Amniotic stem cell (primary cell): Measurements from ENCODE around the gene PAPLN.

ENCODE experiments used
- DNase-seq: peaks from one replicate; lab custom pipeline; 2025; lab: John Stamatoyannopoulos, UW

The PAPLN gene

DNA sequence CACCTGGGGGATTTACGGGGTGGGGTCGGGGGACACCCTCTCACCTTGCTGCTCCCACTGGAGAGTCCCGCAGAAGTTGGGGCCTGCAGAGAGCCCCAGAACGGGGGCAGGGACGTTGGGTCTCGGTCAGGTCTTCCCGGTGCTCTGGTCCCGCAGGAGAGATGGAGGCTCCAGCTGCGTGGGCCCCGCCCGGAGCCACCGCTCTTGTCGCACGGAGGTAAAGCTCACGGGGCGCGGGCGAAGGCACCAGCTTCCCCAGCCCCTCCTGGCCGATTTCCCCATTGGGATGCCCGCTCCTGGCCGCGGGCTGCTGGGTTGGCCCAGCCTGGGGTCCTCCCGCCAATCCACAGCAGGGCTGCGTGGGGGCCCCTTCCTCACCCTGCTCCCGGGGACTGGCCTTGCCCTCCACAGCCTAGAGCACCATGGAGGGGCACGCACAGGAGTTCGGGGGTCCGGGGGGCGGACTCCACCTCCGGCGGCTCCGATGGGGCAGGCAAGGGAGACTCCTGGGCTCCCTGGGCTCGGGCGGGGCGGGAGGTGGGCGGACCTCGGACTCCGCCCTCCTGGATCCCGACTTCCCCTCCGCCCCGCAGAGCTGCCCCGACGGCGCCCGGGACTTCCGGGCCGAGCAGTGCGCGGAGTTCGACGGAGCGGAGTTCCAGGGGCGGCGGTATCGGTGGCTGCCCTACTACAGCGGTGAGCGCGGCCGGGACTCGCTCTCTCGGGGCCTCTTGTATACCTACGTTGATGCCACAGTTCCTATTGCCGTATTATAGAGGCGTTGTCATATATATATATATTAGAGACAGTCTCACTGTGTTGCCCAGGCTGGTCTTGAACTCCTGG lies 8.4 kb downstream of the PAPLN start:
- DNase-seq, result no peak

DNA sequence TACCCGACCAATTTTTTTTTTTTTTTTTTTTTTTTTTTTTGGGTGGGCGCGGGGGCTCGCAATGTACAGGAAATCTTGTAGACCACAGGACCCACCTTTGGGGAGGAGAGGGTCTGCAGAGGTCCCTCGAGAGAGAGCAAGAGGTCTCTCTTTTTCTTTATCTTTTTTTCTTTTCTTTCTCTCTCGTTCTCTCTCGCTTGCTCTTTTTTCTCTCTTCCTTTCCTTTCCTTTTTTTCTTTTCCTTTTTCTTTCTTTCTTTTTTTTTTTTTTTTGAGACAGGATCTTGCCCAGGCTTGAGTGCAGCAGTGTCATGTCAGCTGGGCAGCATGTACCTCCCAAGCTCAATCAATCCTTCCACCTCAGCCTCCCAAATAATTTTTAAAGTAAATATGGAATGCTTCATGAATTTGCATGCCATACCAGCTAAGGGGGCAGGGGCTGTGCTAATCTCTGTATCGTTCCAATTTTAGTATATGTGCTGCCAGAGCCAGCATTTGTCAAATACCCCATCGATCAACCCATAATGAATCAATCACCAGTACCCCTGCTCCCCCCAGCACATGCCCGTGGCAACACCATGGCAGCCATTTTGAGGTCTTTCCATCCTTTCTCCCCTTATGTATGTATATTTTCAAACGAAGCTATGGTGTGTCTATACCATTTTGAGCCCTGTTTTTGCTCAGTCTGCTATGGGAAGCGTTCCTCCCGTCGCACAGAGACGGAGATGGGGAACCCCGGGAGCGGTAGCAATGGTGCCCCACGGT lies 9.3 kb downstream of the PAPLN start:
- DNase-seq, result no peak

DNA sequence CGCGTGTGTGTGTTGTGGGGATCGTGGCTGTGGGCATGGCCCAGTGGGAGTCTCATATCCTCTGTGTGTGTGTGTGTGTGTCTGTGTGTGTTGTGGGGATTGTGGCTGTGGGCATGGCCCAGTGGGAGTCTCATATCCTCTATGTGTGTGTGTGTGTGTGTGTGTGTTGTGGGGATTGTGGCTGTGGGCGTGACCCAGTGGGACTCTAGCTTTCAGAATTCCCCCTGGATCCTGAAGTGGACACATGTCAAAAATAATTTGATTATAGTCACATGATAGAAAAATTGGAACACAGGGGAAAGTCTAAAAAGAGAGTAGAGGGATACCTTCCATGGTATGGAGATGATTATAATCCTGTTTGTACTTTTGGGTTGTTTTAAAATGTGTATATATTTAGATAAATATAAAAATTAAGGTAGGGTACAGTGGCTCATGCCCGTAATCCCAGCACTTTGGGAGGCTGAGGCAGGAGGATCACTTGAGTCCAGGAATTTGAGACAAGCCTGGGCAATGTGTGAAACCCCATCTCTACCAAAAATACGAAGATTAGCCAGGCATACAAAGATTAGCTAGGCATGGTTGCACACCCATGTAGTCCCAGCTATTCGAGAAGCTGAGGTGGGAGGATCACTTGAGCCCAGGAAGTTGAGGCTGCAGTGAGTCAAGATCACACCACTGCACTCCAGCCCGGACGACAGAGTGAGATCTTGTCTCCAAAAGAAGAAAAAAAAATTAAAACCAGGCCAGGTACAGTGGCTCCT lies 11.0 kb downstream of the PAPLN start:
- no peak for DNase-seq

DNA sequence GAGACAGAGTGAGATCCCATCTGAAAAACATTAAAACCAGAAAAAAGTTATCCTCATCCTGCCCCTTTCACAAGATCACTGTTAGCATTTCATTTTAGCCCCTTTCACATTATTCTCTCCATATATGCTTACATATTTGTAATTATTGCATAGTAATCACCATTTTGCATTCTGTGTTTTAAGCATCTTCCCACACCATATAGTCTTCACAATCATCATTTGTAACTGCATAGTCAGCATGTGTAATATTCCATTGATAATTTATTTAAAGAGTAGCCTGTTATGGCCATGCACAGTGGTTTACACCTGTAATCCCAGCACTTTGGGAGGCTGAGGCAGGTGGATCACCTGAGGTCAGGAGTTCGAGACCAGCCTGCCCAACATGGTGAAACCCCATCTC lies 11.8 kb downstream of the PAPLN start:
- DNase-seq, result no peak

DNA sequence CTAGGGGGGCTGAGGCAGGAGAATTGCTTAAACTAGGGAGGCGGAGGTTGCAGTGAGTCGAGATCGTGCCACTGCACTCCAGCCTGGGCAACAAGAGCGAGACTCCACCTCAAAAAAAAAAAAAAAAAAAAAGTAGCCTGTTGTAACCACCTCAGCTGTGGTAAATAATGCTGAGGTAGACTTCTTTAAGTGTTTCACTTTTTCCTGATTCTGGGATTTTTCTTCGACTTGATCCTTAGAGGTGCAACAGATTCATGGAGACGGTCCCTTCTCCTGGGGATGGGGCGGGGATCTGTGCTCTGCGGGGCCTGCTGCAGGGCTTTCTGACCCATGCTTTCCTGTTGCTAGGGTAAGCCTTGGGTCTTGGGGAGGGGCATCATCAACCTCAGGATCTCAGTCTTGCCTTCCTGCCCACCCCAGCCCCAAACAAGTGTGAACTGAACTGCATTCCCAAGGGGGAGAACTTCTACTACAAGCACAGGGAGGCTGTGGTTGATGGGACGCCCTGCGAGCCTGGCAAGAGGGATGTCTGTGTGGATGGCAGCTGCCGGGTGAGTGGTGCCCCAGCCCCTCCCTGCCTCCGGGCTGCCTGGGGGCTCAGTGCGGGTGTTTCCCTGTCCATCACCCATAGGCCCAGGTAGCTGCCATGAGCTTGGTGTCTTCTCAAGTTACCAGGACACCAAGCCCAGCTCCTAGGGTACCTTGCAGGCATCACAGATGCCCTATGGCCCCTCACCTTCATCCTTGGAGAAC lies 12.4 kb downstream of the PAPLN start:
- DNase-seq, result no peak

DNA sequence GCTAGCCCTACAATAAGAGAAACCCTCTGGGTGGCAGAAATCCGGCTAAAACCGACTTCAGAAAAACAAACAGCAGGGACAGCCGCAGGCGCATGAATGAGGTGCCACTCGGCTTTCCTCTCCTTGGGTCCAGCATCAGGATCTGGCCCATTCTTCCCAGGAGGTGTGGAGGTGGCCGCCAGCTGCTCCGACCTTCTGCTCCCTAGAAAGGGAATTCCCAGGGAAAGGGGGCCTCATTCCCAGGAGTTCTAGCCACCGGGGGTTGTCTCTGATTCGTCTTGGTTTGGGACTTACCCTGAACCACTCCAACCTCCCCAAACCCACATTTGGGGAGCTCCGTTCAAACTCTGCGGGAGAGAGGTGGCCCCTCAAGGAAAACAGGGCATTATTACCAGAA lies 13.0 kb downstream of the PAPLN start:
- DNase-seq, result no peak

DNA sequence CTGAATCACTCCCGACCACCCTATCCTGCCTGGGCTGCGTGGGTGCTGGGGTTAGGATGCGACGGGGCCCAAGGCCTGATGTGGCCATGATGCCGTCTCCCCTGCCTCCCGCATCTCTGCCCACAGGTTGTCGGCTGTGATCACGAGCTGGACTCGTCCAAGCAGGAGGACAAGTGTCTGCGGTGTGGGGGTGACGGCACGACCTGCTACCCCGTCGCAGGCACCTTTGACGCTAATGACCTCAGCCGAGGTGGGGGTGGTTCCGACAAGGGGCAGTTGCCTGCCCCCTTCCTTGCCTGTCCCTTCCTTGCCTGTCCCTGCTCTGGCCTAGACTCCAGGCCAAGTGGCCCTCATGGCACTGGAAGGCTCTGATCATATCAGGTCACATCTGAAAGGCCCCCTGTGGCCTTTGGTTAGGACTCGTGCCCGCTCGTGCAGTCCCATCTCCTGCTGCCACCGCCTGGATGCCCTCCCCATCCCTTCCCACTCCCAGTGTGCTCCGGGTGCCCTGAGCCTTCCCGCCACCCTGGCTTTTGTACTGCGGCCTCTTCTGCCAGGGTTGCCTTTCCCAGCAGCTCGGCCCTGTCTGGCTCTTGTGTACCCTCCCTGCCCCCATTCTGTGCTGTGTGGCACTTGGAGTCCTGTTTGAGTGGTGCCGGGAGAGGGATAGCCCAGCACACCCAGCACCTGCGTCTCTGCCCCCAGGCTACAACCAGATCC lies 13.6 kb downstream of the PAPLN start:
- DNase-seq, result no peak

DNA sequence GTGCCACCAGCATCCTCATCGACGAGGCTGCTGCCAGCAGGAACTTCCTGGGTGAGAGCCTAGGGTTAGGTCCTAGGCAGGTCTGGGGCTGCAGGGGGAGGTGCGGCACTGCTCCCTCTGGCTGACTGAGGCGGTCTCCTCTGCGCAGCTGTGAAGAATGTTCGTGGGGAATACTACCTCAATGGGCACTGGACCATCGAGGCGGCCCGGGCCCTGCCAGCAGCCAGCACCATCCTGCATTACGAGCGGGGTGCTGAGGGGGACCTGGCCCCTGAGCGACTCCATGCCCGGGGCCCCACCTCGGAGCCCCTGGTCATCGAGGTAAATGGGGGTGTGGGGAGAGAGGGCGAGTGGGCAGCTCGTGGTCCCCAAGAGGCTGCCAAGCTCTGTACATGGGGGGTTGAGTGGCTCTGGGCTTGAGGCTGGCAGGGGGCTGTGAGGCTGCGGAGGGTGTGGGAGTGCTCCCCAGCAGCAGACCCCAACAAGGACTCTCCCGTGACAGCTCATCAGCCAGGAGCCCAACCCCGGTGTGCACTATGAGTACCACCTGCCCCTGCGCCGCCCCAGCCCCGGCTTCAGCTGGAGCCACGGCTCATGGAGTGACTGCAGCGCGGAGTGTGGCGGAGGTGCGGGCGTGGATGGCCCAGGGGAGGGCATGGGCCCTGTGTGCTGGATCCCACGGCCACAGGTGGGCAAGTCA lies 14.4 kb downstream of the PAPLN start:
- no peak for DNase-seq

DNA sequence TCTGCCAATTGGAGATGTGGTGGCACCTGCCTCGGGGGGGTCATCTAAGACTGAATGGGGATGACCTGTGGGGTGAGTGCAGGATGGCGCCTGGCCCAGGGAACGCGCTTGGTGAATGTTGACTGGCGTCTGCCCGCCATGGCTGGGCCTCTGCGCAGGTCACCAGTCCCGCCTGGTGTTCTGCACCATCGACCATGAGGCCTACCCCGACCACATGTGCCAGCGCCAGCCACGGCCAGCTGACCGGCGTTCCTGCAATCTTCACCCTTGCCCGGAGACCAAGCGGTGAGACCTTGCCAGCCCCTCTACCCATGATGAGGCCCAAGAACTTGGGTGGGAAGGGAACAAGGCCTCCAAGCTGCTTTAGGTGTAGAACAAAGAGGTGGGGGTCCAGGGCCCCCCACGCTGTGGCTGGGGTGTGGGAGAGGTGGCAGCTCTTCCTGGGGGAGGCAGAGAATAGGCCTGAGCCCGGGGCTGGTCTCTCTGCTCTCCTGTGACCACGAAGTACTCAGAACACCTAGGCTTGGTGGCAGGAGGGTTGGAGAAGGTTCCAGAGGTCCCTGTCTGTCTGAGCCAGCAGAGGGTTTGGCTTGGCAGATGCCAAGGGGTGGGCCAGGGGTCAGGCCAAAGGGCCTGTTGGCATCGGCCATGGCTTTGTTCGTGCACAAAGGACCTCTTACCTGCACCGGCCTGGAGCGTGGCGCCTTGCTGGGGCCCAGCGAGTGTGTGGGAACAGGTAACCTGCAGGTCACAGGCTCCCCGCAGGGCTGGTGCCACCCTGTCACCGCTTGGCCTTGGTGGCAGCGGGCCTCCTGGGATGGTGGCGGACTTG lies 15.4 kb downstream of the PAPLN start:
- no peak for DNase-seq

DNA sequence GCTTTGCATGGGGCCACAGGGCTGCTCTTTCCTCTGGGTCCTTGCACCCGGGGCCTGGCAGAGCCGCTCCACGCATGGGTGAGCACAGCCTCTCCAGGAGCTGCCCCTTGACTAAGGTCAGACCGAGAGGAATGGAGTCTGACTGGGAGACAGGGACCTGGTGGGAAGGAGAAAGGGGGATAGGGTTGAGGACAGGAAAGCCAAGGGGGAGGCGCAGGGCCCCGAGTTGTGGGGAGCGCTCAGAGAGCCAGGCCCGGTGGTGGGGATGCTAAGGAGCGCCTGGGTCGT lies 16.0 kb downstream of the PAPLN start:
- DNase-seq, result no peak

DNA sequence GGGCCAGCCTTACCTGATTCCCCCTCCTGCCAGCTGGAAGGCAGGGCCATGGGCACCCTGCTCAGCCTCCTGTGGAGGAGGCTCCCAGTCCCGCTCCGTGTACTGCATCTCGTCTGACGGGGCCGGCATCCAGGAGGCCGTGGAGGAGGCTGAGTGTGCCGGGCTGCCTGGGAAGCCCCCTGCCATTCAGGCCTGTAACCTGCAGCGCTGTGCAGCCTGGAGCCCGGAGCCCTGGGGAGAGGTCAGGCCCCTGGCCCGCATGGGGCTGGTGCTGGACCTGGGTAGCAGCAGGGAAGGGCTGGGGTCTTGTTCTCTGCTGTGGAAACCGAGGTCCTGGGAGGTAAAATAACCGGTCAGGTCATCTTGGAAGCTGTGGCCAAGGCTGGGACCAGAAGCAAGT lies 16.4 kb downstream of the PAPLN start:
- no peak for DNase-seq

DNA sequence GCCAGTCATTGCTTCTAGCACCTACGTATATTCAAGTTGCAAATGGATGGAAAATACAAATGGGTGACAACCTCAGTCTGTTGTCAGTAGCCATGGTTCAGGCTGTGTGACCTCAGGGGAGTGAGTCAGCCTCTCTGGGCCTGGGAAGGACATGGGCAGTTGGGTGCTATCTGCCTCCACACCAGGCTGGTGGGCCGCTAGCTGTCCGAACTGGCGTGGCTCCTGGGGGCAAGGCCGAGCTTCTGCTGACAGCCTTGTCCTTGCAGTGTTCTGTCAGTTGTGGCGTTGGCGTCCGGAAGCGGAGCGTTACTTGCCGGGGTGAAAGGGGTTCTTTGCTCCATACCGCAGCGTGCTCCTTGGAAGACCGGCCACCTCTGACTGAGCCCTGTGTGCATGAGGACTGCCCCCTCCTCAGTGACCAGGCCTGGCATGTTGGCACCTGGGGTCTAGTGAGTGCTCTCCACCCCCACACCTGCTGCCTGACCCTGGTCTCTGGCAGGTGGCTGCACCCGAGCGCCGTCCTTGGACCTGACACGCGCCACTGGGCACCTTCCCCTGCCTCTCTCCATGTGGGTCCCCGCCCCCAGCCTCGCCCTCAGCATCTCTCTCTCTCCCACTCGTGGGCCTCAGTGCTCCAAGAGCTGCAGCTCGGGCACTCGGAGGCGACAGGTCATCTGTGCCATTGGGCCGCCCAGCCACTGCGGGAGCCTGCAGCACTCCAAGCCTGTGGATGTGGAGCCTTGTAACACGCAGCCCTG lies 17.1 kb downstream of the PAPLN start:
- DNase-seq, result no peak

DNA sequence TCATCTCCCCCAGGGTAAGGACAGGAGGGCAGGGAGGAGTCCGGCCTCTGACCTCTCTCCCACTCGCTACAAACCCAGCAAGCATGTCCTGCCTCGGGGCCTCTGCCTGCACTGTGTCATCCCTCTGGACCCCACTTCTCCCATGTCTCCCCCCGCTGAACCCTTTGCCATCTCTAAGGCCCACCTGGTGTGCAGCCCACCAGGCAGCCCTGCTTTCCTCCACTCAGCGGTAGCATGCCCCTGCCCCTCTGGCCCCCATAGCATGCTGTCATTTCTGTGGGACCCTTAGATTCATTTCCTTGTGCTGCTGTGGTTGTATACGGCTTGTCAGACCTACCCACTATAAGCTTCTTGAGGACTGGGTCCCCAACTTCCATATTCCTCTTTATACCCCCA lies 17.7 kb downstream of the PAPLN start:
- DNase-seq, result no peak

DNA sequence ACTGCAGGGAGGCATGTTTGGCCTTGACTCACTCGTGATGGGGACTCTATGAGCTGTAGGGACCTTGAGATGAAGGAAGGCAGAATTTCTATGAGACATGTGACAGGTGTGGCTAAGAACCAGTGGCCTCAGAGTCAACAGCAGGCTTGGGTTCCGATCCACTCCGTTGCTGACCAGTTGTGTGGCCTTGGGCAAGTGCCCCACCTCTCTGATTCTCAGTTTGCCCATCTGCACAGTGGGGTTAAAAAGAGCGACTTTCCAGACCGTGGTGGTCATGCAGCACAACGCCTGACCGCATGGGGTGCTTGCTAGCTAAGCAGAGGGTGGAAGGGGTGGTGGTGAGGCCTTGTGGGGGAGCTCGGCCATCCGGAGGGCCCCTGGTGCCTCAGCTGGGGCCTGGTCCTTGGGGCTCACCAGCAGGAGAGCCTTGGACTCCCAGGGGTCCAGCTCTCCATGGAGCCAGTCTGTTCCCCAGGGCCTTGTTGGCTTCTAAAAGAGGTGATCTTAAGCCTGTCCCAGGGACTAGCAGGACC lies 18.5 kb downstream of the PAPLN start:
- DNase-seq, result no peak

DNA sequence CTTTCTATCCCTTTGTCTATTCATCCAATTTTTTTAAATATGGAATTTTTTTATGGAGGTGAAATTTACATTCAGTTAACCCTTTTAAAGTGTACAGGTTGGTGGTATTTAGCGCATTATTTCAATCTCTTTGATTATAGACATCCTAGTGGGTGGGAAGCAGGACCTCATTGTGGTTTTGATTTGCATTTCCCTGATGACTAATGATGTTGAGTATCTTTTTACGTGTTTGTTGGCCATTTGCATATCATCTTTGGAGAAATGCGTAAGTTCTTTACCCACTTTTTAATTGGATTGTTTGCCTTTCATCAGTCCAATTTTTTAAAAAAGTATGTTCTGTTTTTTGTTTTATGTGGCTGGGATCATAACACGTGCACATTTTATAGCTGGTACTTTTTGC lies 20.8 kb downstream of the PAPLN start:
- no peak for DNase-seq

DNA sequence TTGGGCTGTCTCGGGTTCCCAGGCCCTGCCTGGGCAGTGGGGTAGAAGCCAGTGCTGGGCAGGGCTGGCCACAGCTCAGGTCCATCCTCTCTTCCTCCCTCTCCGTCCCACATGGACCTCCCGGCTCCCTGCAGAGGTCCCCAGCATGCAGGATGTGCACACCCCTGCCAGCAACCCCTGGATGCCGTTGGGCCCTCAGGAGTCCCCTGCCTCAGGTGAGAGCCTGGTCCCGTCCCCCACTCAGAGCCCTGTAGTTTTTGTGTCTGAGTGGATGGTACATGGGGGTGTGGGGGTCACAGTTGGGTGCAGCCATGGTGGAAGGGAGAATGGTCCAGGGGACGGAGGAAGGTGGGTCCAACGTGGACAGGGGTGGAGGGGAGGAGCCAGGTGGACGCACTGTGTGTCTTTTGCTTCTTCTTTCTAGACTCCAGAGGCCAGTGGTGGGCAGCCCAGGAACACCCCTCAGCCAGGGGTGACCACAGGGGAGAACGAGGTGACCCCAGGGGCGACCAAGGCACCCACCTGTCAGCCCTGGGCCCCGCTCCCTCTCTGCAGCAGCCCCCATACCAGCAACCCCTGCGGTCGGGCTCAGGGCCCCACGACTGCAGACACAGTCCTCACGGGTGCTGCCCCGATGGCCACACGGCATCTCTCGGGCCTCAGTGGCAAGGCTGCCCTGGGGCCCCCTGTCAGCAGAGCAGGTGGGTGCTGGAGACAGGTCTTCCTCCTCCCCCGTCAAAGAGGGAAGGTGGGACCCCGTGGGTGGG lies 21.7 kb downstream of the PAPLN start:
- no peak for DNase-seq

DNA sequence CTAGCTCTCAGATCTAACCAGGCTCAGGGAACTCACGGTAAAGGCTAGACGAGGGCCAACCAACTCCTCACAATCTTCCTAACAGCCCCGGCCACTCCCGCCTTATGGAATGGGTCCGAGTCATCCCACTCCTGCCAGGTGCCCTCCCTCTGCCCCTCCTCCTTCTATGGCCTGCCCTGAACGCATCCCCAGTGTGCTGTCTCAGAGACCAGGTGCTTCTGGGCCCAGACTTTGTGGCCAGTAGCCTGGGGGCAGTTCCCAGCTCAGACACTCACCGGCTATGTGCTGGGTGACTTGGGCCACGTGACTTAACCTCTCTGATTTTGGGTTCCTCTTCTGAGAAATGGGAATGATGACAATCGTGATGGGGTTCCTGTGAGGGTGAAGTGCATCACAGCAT lies 22.5 kb downstream of the PAPLN start:
- no peak for DNase-seq

DNA sequence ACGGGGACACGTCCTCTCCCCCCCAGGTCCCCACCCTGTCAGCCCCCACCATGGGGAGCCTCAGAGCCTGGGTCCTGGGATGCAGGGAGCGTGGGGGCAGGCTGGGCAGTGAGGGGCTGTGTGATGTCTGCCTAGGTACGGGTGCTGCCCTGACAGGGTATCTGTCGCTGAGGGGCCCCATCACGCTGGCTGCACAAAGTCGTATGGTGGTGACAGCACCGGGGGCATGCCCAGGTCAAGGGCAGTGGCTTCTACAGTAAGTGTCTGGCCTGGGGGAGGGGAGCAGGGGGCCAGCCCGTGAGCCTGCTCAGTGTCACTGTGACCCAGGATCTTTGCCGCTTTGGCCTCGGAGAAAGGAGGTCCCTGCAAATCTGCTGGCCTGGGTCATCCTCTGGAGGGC lies 23.3 kb downstream of the PAPLN start:
- no peak for DNase-seq
